Mucosa of stomach (tissue), 1 donor: Measurements from ENCODE around the gene KBTBD4.

Source experiments
- H3K27me3 ChIP-seq: one replicate; pipeline ENCODE4 v1.7.0; 2013; ENCODE audit warnings: mild to moderate bottlenecking, low read length; ENCODE audit not compliant: control insufficient read depth, insufficient read depth
- H3K36me3 ChIP-seq: one replicate; pipeline ENCODE4 v1.7.0; 2013; ENCODE audit warnings: low read length; ENCODE audit not compliant: control insufficient read depth, insufficient read depth
- H3K4me1 ChIP-seq: one replicate; pipeline ENCODE4 v1.7.0; 2013; ENCODE audit warnings: mild to moderate bottlenecking, low read length; ENCODE audit not compliant: control insufficient read depth, insufficient read depth
- H3K4me3 ChIP-seq: one replicate; pipeline ENCODE4 v1.7.0; 2013; ENCODE audit warnings: low read length
- H3K9ac ChIP-seq: one replicate; pipeline ENCODE4 v1.7.0; 2013; ENCODE audit warnings: mild to moderate bottlenecking, low read length, moderate library complexity
- H3K9me3 ChIP-seq: one replicate; pipeline ENCODE4 v1.7.0; 2013; ENCODE audit warnings: mild to moderate bottlenecking, low read length, moderate library complexity; ENCODE audit not compliant: control insufficient read depth
- donor health status: Pancreatic carcinoma.

KBTBD4 gene

GRCh38 chr11:47587723-47588326, 9.1 kb upstream of the KBTBD4 start:
- Histone ChIP-seq H3K4me3 (no peak overlapping the region), H3K27me3 (peaks cover 28% of the 10 kb centered on the region), H3K9me3 (no peaks in the 10 kb centered on the region), H3K36me3 (no peaks in the 10 kb centered on the region), H3K4me1 (no peaks in the 10 kb centered on the region), H3K9ac (no peak overlapping the region)

DNA sequence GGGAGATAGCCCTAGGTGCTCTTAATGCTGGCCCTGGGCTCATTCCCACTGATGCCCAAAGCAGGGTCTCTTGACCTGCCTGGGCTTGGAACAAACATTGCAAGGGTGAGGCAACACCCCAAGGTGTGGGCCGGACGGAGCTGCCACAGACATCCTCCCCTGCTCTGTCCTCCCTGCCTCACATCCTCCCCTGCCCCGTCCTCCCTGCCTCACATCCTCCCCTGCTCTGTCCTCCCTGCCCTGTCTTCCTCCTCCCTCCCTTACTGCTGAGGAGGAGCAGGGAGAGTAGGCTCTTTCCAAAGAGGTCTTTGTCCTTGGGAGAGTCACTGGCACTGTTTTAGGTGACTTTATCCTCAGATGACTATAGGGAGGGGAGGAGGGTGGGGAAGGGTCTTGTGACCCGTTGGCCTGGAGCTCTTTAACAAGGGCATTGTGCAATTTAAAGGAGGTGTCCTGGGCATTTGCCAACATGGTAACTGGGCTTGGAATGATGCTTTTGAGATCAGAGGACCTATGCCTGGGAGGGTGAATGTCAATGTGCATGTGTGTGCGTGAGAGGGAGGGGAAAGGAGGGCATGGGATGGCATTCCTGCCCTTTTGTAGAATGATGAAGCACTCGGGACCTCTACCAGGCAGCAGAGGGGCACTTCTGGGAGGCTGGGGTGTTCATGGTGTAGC, 8.4 kb upstream of the KBTBD4 start:
- H3K9me3 ChIP-seq, result no peaks in the 10 kb centered on the region
- no peak overlapping the region for H3K9ac ChIP-seq
- H3K4me1 ChIP-seq, result no peaks in the 10 kb centered on the region
- H3K4me3 ChIP-seq, result no peak overlapping the region
- H3K36me3 ChIP-seq, result peaks cover 5% of the 10 kb centered on the region
- peaks cover 22% of the 10 kb centered on the region for H3K27me3 ChIP-seq

- Histone ChIP-seq H3K36me3 (peaks cover 8% of the 10 kb centered on the region), H3K9me3 (no peaks in the 10 kb centered on the region), H3K4me3 (no peak within 1 kb of the TSS), H3K9ac (no peak within 1 kb of the TSS), H3K4me1 (no peaks in the 10 kb centered on the region), H3K27me3 (peaks cover 17% of the 10 kb centered on the region)
Observed at GRCh38 chr11:47586098-47586855, 7.5 kb upstream of the KBTBD4 start, which contains the start of gene FAM180B. TSS of gene FAM180B (plus strand) at chr11:47586678. CDS start at chr11:47586769, 91 bp downstream.

GRCh38 chr11:47583844-47584243, 5.1 kb upstream of the KBTBD4 start:
- Histone ChIP-seq H3K36me3 (peaks cover 8% of the 10 kb centered on the region), H3K9ac (no peak overlapping the region), H3K4me1 (peaks cover 7% of the 10 kb centered on the region)

DNA sequence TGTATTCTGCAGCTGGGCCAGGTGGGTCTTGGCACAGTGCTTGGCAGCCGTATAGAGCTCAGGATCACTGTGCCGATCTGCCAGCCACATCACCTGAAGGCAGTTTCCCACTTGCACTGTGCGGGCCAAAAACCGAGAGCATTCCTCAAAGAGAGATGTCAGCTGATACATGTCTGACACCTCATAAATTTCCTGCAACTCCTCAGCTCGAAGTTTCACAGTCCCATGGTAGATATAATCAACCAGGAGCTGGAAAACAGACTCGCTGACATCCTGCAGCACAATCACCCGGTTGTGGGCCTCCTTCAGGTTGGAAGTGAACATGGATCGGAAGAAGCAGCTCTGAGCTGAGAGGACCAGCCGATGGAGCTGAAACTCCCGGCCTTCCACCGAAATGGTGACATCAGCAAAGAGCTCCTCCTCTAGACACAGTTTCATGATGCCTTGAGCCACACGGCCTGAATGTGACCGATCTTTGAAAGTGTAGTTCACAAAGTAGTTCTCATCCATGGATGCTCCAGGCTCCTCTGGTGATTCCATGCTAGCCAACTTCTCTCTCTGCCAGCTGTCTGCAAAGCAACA, 1.2 kb downstream of the KBTBD4 start:
- Histone ChIP-seq H3K4me1 (peaks cover 15% of the 10 kb centered on the region), H3K9me3 (no peaks in the 10 kb centered on the region), H3K9ac (no peak overlapping the region), H3K36me3 (peaks cover 16% of the 10 kb centered on the region), H3K27me3 (no peaks in the 10 kb centered on the region), H3K4me3 (no peak overlapping the region)

More at GRCh38 chr11:47583844-47584243, 5.1 kb upstream of the KBTBD4 start:
- no peaks in the 10 kb centered on the region for H3K9me3 ChIP-seq
- no peak overlapping the region for H3K4me3 ChIP-seq
- no peaks in the 10 kb centered on the region for H3K27me3 ChIP-seq

- Histone ChIP-seq H3K4me3 (no peak overlapping the region), H3K36me3 (peaks cover 10% of the 10 kb centered on the region), H3K9me3 (no peaks in the 10 kb centered on the region), H3K27me3 (no peaks in the 10 kb centered on the region), H3K9ac (no peak overlapping the region), H3K4me1 (peaks cover 8% of the 10 kb centered on the region)
Observed at GRCh38 chr11:47573321-47573720, 5.4 kb downstream of the KBTBD4 start.

DNA sequence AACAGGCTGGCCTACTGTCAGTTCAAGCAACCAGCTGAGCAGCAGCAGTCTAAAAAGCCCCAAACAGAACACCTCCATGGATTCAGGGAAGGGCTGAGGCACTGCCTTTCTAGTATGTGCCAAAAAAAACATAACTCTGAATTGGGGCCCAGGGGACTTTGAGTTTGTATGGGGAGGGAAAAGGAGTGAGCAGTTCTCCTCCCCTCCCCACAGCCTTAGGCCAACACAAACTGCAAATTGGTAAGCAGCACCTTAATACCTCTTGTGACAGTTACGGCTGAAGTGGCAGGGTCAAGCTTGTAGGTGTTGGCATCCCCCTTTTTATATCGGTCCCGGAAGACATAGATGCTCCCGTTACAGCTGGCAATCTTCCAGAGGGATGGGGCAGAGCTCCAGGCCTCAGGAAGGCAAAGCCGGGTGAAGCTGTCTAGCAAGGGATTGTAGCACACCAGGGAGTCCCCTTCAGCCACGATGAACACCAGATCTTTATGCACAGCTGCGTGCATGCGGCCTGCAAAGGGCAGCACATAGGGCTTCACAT, 6.0 kb downstream of the KBTBD4 start:
- H3K4me3 ChIP-seq, result no peak overlapping the region
- no peaks in the 10 kb centered on the region for H3K9me3 ChIP-seq
- peaks cover 10% of the 10 kb centered on the region for H3K36me3 ChIP-seq
- H3K4me1 ChIP-seq, result peaks cover 2% of the 10 kb centered on the region
- no peaks in the 10 kb centered on the region for H3K27me3 ChIP-seq
- H3K9ac ChIP-seq, result no peak overlapping the region

DNA sequence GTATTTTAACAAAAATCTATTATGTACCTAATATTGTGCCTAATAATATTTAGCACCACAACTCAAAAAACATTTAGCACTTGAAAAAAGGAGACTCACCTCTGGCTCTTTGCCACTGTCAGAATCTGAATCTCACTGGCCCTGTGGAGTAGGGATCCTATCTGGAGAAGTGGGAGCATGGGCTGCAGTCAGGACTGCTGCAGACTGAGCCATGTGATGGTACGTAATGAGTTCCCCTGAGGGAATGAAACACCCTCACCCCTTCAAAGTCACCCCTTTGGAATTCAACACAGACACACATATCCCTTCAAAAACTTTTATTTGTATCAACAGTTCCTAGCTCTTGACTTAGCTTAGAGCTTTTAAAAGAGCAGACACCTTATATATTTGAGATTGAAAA, 6.9 kb downstream of the KBTBD4 start:
- Histone ChIP-seq H3K9me3 (no peaks in the 10 kb centered on the region), H3K9ac (no peak overlapping the region), H3K4me3 (no peak overlapping the region), H3K36me3 (peaks cover 10% of the 10 kb centered on the region), H3K27me3 (no peaks in the 10 kb centered on the region), H3K4me1 (peaks cover under 1% of the 10 kb centered on the region)

DNA sequence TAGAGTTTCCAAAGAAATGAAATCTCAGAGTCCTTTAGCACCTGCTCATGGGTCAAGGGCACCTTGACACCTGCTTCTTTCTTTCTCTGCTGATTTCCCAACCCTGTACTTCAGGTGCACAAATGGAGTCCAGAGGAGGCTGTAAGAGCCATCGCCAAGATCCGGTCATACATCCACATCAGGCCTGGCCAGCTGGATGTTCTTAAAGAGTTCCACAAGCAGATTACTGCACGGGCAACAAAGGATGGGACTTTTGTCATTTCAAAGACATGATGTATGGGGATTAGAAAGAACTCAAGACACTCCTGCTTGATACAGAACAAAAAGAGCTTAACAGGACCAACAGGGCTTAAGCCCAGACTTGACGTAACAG, 7.4 kb downstream of the KBTBD4 start:
- Histone ChIP-seq H3K36me3 (peaks cover 10% of the 10 kb centered on the region), H3K27me3 (no peaks in the 10 kb centered on the region), H3K4me3 (no peak overlapping the region), H3K9ac (no peak overlapping the region), H3K9me3 (no peaks in the 10 kb centered on the region), H3K4me1 (peaks cover 6% of the 10 kb centered on the region)

DNA sequence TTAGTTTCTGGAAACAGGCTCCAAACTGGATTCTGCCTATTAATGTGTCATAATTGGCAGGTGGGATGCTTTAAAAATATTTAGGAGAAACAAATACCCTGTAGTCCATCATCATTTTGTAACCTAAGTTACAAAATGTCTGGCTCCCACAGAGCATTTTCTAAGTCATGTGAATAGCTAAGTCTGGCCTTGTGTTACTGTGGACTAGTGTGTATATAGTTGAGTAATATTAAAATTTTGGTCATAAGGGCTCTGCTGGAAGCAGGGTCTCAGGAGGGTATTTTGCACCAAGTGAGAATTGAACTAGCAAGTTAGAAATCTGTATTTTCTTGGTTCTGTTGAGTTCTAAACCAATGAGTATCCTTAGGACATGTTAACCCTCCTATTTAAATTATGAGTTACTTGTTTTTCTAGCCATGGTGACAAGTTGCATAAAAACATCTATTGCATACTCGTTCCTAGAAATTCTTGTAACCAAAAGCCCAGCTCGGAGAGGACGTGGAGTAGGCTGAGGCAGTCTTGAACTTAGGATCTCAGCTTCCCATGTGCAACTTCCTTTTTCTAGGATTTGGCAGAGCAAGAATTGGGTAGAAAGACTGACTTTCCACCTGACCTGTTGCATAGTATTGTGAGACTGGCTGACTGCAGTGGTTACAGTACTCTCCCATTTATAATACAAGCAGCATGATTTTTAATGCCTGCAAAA, 8.0 kb downstream of the KBTBD4 start:
- H3K4me3 ChIP-seq, result no peak overlapping the region
- no peaks in the 10 kb centered on the region for H3K27me3 ChIP-seq
- peaks cover 7% of the 10 kb centered on the region for H3K4me1 ChIP-seq
- H3K36me3 ChIP-seq, result peaks cover 10% of the 10 kb centered on the region
- no peaks in the 10 kb centered on the region for H3K9me3 ChIP-seq
- H3K9ac ChIP-seq, result no peak overlapping the region

- H3K9ac ChIP-seq, result no peak overlapping the region
- H3K4me3 ChIP-seq, result no peak overlapping the region
- peaks cover 10% of the 10 kb centered on the region for H3K36me3 ChIP-seq
- H3K9me3 ChIP-seq, result no peaks in the 10 kb centered on the region
- no peaks in the 10 kb centered on the region for H3K27me3 ChIP-seq
- H3K4me1 ChIP-seq, result peaks cover 12% of the 10 kb centered on the region
Observed at GRCh38 chr11:47569646-47570045, 9.1 kb downstream of the KBTBD4 start.
